SK-N-DZ (cell line): ENCODE results near the gene LEP.
"Not testable (repeated sequence)": the region's sequence is repeated elsewhere in the genome, so short reads cannot be mapped to it uniquely, and the experiment has no call there.

Experiments used
- DNase-seq: peaks from one replicate; pipeline ENCODE4 v3.0.0-alpha.2; 2015; ENCODE audit warnings: low spot score

LEP gene

GRCh38 chr7:128210590-128211570, 30.2 kb upstream of the LEP start:
- DNase-seq: no peak

- DNase-seq: no peak
These were observed 29.5 kb upstream of the LEP start for GRCh38 chr7:128211626-128212025.

GRCh38 chr7:128214463-128214862, 26.6 kb upstream of the LEP start:
- no peak for DNase-seq

- DNase-seq: no peak
These were observed 25.8 kb upstream of the LEP start for GRCh38 chr7:128215281-128215680.

- no peak for DNase-seq
These were observed 25.3 kb upstream of the LEP start for GRCh38 chr7:128215739-128216138.

- no peak for DNase-seq
These were observed 23.9 kb upstream of the LEP start for GRCh38 chr7:128217030-128217805.

- DNase-seq: no peak
These were observed 23.0 kb upstream of the LEP start for GRCh38 chr7:128217967-128218652.

GRCh38 chr7:128219636-128220035, 21.4 kb upstream of the LEP start:
- no peak for DNase-seq

GRCh38 chr7:128221929-128222403, 19.1 kb upstream of the LEP start:
- peak; percentile 31 for DNase-seq

GRCh38 chr7:128226132-128226980, 14.7 kb upstream of the LEP start:
- DNase-seq: no peak

GRCh38 chr7:128227271-128227670, 13.8 kb upstream of the LEP start:
- no peak for DNase-seq

GRCh38 chr7:128231021-128231420, 10.1 kb upstream of the LEP start:
- no peak for DNase-seq

GRCh38 chr7:128231677-128232076, 9.4 kb upstream of the LEP start:
- no peak for DNase-seq

GRCh38 chr7:128233471-128233870, 7.6 kb upstream of the LEP start:
- DNase-seq: no peak

- DNase-seq: no peak
These were observed 6.5 kb upstream of the LEP start for GRCh38 chr7:128234476-128235026.

- no peak for DNase-seq
These were observed 5.6 kb upstream of the LEP start for GRCh38 chr7:128235471-128235870.

- DNase-seq: no peak
These were observed 4.0 kb upstream of the LEP start for GRCh38 chr7:128236924-128237586.

- DNase-seq: not testable (repeated sequence)
These were observed 1.9 kb upstream of the LEP start for GRCh38 chr7:128239146-128239545.

GRCh38 chr7:128242661-128243060, 1.6 kb downstream of the LEP start:
- DNase-seq: no peak

- DNase-seq: no peak
These were observed 2.2 kb downstream of the LEP start for GRCh38 chr7:128243273-128243672.
